Fibroblast of skin of back (primary cell): Measurements from ENCODE around the gene HOXA13.

Experiments used
- DNase-seq: peaks from one replicate; pipeline ENCODE4 v3.0.0-alpha.2; 2013

The HOXA13 gene

GRCh38 chr7:27237735-27238334 lies 37.9 kb upstream of the HOXA13 start:
- DNase-seq, result peak; percentile 21

- DNase-seq, result peak; percentile 11
Observed at GRCh38 chr7:27235387-27236311, 35.8 kb upstream of the HOXA13 start.

GRCh38 chr7:27229448-27229847 lies 29.6 kb upstream of the HOXA13 start:
- DNase-seq, result no peak

GRCh38 chr7:27224983-27225934 lies 25.4 kb upstream of the HOXA13 start:
- DNase-seq, result no peak

- no peak for DNase-seq
Observed at GRCh38 chr7:27223941-27224575, 24.2 kb upstream of the HOXA13 start.

GRCh38 chr7:27221201-27221797 lies 21.4 kb upstream of the HOXA13 start:
- no peak for DNase-seq

- no peak for DNase-seq
Observed at GRCh38 chr7:27220440-27220955, 20.6 kb upstream of the HOXA13 start.

- DNase-seq, result no peak
Observed at GRCh38 chr7:27219821-27220220, 19.9 kb upstream of the HOXA13 start.

- DNase-seq, result no peak
Observed at GRCh38 chr7:27217951-27218350, 18.1 kb upstream of the HOXA13 start.

- no peak for DNase-seq
Observed at GRCh38 chr7:27215356-27215755, 15.5 kb upstream of the HOXA13 start.

- DNase-seq, result no peak
Observed at GRCh38 chr7:27214239-27214950, 14.5 kb upstream of the HOXA13 start.

GRCh38 chr7:27213433-27214238 lies 13.7 kb upstream of the HOXA13 start:
- no peak for DNase-seq

- no peak for DNase-seq
Observed at GRCh38 chr7:27212497-27213432, 12.9 kb upstream of the HOXA13 start.

- DNase-seq, result no peak
Observed at GRCh38 chr7:27211764-27212204, 11.9 kb upstream of the HOXA13 start.

- DNase-seq, result no peak
Observed at GRCh38 chr7:27211084-27211446, 11.2 kb upstream of the HOXA13 start.

- peak; percentile 29 for DNase-seq
Observed at GRCh38 chr7:27210441-27211083, 10.7 kb upstream of the HOXA13 start.

GRCh38 chr7:27209933-27210440 lies 10.1 kb upstream of the HOXA13 start:
- DNase-seq, result no peak

GRCh38 chr7:27208998-27209397 lies 9.1 kb upstream of the HOXA13 start:
- no peak for DNase-seq
